Stimulated activated CD8-positive, alpha-beta memory T cell treated with anti-CD3 and anti-CD28 coated beads, Interleukin-15, amount 100 ng/mL, for 1 hour (primary cell): ENCODE measurements around the gene SH3PXD2A.
"Not testable (repeated sequence)": the region's sequence is repeated elsewhere in the genome, so short reads cannot be mapped to it uniquely, and the experiment has no call there.

Experiments
- DNase-seq: peaks from one replicate; pipeline ENCODE4 v3.0.0-alpha.2; 2020; ENCODE audit warnings: low read depth

Gene SH3PXD2A

GRCh38 chr10:103832806-103833205 is 22.6 kb downstream of the SH3PXD2A start:
- DNase-seq = no peak

- no peak for DNase-seq
Observed at GRCh38 chr10:103829838-103830465, 25.4 kb downstream of the SH3PXD2A start.

GRCh38 chr10:103829278-103829677 is 26.1 kb downstream of the SH3PXD2A start:
- no peak for DNase-seq

GRCh38 chr10:103828587-103829197 is 26.7 kb downstream of the SH3PXD2A start:
- DNase-seq = no peak

- DNase-seq = no peak
Observed at GRCh38 chr10:103828107-103828506, 27.3 kb downstream of the SH3PXD2A start.

GRCh38 chr10:103826885-103827284 is 28.5 kb downstream of the SH3PXD2A start:
- DNase-seq = no peak

- no peak for DNase-seq
Observed at GRCh38 chr10:103824281-103824680, 31.1 kb downstream of the SH3PXD2A start.

- DNase-seq = no peak
Observed at GRCh38 chr10:103823706-103824272, 31.6 kb downstream of the SH3PXD2A start.

GRCh38 chr10:103822800-103823199 is 32.6 kb downstream of the SH3PXD2A start:
- no peak for DNase-seq

GRCh38 chr10:103822107-103822716 is 33.2 kb downstream of the SH3PXD2A start:
- DNase-seq = no peak

- no peak for DNase-seq
Observed at GRCh38 chr10:103820101-103821062, 35.0 kb downstream of the SH3PXD2A start.

GRCh38 chr10:103819493-103819892 is 35.9 kb downstream of the SH3PXD2A start:
- DNase-seq = no peak

- no peak for DNase-seq
Observed at GRCh38 chr10:103818765-103819374, 36.5 kb downstream of the SH3PXD2A start.

- no peak for DNase-seq
Observed at GRCh38 chr10:103818105-103818504, 37.3 kb downstream of the SH3PXD2A start.

GRCh38 chr10:103816431-103816830 is 38.9 kb downstream of the SH3PXD2A start:
- DNase-seq = no peak

- no peak for DNase-seq
Observed at GRCh38 chr10:103814626-103815370, 40.6 kb downstream of the SH3PXD2A start.

GRCh38 chr10:103814105-103814504 is 41.3 kb downstream of the SH3PXD2A start:
- no peak for DNase-seq

GRCh38 chr10:103813312-103813711 is 42.1 kb downstream of the SH3PXD2A start:
- not testable (repeated sequence) for DNase-seq

- no peak for DNase-seq
Observed at GRCh38 chr10:103812432-103812831, 42.9 kb downstream of the SH3PXD2A start.

- no peak for DNase-seq
Observed at GRCh38 chr10:103812004-103812403, 43.4 kb downstream of the SH3PXD2A start.

- DNase-seq = no peak
Observed at GRCh38 chr10:103811463-103811862, 43.9 kb downstream of the SH3PXD2A start.
